Measurements from ENCODE around the gene LRRC32.

LRRC32 gene

GRCh38 chr11:76631566-76632308 lies 38.8 kb downstream of the LRRC32 start:
- no peaks in the 10 kb centered on the region for H3K27me3 ChIP-seq (ENCODE audit: insufficient read depth, low read depth, severe bottlenecking)
- TF ChIP-seq CTCF (IDR thresholded peaks at IDR 0.05; ENCODE audit: low read depth, low read length), result no peak
- H3K4me3 ChIP-seq (ENCODE audit: low read depth, low read length), result no peak overlapping the region
- H3K36me3 ChIP-seq, result no peaks in the 10 kb centered on the region
- H3K27ac ChIP-seq, result no peak overlapping the region
- no peak for DNase-seq
- H3K9me3 ChIP-seq (ENCODE audit: severe bottlenecking), result no peaks in the 10 kb centered on the region

- Histone ChIP-seq H3K4me3 (ENCODE audit: low read depth, low read length) (no peak overlapping the region), H3K27me3 (ENCODE audit: insufficient read depth, low read depth, severe bottlenecking) (no peaks in the 10 kb centered on the region), H3K27ac (no peak overlapping the region), H3K9me3 (ENCODE audit: severe bottlenecking) (no peaks in the 10 kb centered on the region), H3K36me3 (no peaks in the 10 kb centered on the region)
- no peak for DNase-seq
- TF ChIP-seq CTCF (IDR thresholded peaks at IDR 0.05; ENCODE audit: low read depth, low read length), result no peak
These were observed 39.8 kb downstream of the LRRC32 start for GRCh38 chr11:76630600-76631281.

DNA sequence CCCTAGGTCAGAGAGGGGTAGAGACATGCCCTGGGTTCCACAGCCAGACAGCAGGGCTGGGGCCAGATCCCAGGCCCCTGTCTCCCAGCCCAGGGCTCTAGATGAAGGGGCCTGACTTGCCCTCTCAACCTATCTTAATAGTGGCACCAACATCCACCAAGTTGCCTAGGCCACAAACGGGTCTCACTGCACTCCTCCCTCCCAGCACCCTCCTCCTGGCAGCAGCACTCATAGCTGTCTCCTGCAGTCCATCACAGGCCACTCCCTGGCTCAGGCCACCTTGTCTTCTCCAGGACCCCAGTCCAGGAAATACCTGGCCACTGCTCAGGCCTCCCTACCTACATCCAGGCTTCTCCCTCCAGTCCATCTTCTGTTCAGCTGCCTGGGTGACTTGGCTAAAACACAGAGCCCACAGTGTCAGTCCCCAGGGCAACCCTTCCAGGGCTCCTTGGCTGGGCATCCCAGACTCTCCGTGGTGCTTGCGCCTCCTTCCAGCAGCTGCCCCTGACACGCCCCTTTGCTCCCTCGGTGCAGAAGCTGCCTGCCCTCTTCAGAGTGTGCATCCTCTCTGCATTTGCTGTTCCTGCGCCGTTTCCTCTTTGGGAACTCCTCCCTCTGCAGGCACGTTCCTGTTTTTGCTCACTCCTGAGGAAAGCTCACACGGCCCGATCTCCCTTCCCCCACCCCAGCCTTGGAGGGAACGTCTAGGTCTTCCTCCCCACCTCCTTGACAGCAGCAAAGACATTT lies 40.5 kb downstream of the LRRC32 start:
- no peak for DNase-seq
- no peak for TF ChIP-seq CTCF (IDR thresholded peaks at IDR 0.05; ENCODE audit: low read depth, low read length)
- Histone ChIP-seq H3K9me3 (ENCODE audit: severe bottlenecking) (no peaks in the 10 kb centered on the region), H3K27me3 (ENCODE audit: insufficient read depth, low read depth, severe bottlenecking) (no peaks in the 10 kb centered on the region), H3K36me3 (no peaks in the 10 kb centered on the region), H3K4me3 (ENCODE audit: low read depth, low read length) (no peak overlapping the region), H3K27ac (no peak overlapping the region)

- H3K36me3 ChIP-seq, result no peaks in the 10 kb centered on the region
- H3K27me3 ChIP-seq (ENCODE audit: insufficient read depth, low read depth, severe bottlenecking), result no peaks in the 10 kb centered on the region
- no peaks in the 10 kb centered on the region for H3K9me3 ChIP-seq (ENCODE audit: severe bottlenecking)
- H3K27ac ChIP-seq, result no peak overlapping the region
- no peak for DNase-seq
- H3K4me3 ChIP-seq (ENCODE audit: low read depth, low read length), result no peak overlapping the region
- TF ChIP-seq CTCF (IDR thresholded peaks at IDR 0.05; ENCODE audit: low read depth, low read length), result no peak
These were observed 41.3 kb downstream of the LRRC32 start for GRCh38 chr11:76629116-76629852.

GRCh38 chr11:76628408-76628947 lies 42.1 kb downstream of the LRRC32 start:
- DNase-seq, result no peak
- TF ChIP-seq CTCF (IDR thresholded peaks at IDR 0.05; ENCODE audit: low read depth, low read length), result no peak
- Histone ChIP-seq H3K27ac (no peak overlapping the region), H3K4me3 (ENCODE audit: low read depth, low read length) (no peak overlapping the region), H3K36me3 (no peaks in the 10 kb centered on the region), H3K9me3 (ENCODE audit: severe bottlenecking) (no peaks in the 10 kb centered on the region), H3K27me3 (ENCODE audit: insufficient read depth, low read depth, severe bottlenecking) (no peaks in the 10 kb centered on the region)
